ENCODE data around the gene ZNF609. TPM values are rescaled to one million over a fixed set of nuclear protein-coding genes. Genes with fewer than 3 reads are reported as not detected.

The ZNF609 gene
- polyA plus RNA-seq, 1 experiment, result 12.5 TPM

GRCh38 chr15:64571857-64572291 lies 111.5 kb downstream of the ZNF609 start:
- Histone ChIP-seq H3K27me3 (ENCODE audit: control insufficient read depth, insufficient read depth, low read length) (no peaks in the 10 kb centered on the region), H3K4me3 (ENCODE audit: low read depth, low read length) (no peak overlapping the region), H3K36me3 (ENCODE audit: control insufficient read depth, insufficient read depth, low read length) (no peaks in the 10 kb centered on the region)
- TF ChIP-seq CTCF (IDR thresholded peaks at IDR 0.05; ENCODE audit: insufficient read depth, low read depth, low read length), result no peak
- DNase-seq (ENCODE audit: low read depth), result no peak
- CTCF ChIA-PET, result no interaction called here
- POLR2A ChIA-PET, result no interaction called here

GRCh38 chr15:64572856-64573255 lies 112.5 kb downstream of the ZNF609 start:
- DNase-seq (ENCODE audit: low read depth), result no peak
- CTCF ChIA-PET, result no interaction called here
- POLR2A ChIA-PET, result no interaction called here
- TF ChIP-seq CTCF (IDR thresholded peaks at IDR 0.05; ENCODE audit: insufficient read depth, low read depth, low read length), result no peak
- Histone ChIP-seq H3K27me3 (ENCODE audit: control insufficient read depth, insufficient read depth, low read length) (no peaks in the 10 kb centered on the region), H3K4me3 (ENCODE audit: low read depth, low read length) (no peak overlapping the region), H3K36me3 (ENCODE audit: control insufficient read depth, insufficient read depth, low read length) (no peaks in the 10 kb centered on the region)

- DNase-seq (ENCODE audit: low read depth), result no peak
- Histone ChIP-seq H3K27me3 (ENCODE audit: control insufficient read depth, insufficient read depth, low read length) (no peaks in the 10 kb centered on the region), H3K4me3 (ENCODE audit: low read depth, low read length) (no peak overlapping the region), H3K36me3 (ENCODE audit: control insufficient read depth, insufficient read depth, low read length) (no peaks in the 10 kb centered on the region)
- ChIA-PET CTCF (no interaction called here), POLR2A (no interaction called here)
- TF ChIP-seq CTCF (IDR thresholded peaks at IDR 0.05; ENCODE audit: insufficient read depth, low read depth, low read length), result no peak
Observed at GRCh38 chr15:64574301-64575017, 114.1 kb downstream of the ZNF609 start.

DNA sequence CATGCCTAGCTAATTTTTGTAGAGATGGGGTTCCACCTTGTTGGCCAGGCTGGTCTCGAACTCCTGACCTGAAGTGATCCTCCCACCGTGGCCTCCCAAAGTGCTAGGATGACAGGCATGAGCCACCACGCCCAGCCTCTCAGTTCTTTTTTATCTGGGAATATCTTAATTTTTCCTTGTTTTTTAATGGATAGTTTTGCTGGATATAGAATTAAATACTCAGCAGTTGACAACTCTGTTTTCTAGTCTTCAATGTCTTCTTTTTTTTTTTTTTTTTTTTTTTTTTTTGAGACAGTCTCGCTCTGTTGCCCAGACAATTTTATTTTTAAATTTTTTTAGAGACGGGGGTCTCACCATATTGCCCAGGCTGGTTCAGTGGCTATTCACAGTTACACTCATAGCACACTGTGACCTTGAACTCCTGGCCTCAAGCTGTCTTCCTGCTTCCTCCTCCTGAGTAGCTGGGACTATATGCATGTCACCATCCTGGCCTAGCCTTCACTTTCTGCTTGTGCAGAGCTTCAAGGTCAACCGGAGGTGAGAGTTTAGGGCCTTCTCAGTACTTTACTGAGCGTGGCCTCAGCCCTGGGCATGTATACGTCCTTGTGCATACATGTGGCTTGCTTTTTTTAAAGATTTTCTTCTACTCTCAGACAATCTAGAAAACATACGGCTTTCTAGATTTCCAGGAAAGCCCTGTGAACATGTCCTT lies 120.5 kb downstream of the ZNF609 start:
- POLR2A ChIA-PET, result no interaction called here
- no peak for TF ChIP-seq CTCF (IDR thresholded peaks at IDR 0.05; ENCODE audit: insufficient read depth, low read depth, low read length)
- no peaks in the 10 kb centered on the region for H3K36me3 ChIP-seq (ENCODE audit: control insufficient read depth, insufficient read depth, low read length)
- no peaks in the 10 kb centered on the region for H3K27me3 ChIP-seq (ENCODE audit: control insufficient read depth, insufficient read depth, low read length)
- DNase-seq (ENCODE audit: low read depth), result no peak
- CTCF ChIA-PET, result interaction anchor here (0.9 kb wide), 1 partner anchor 9 kb away, joined by 3 read pairs; no protein-coding TSS in a partner anchor
- H3K4me3 ChIP-seq (ENCODE audit: low read depth, low read length), result no peak overlapping the region

- no peak for DNase-seq (ENCODE audit: low read depth)
- ChIA-PET CTCF (interaction anchor here (0.9 kb wide), 2 partner anchors 8 to 140 kb away, joined by 3 read pairs; no protein-coding TSS in a partner anchor), POLR2A (no interaction called here)
- Histone ChIP-seq H3K36me3 (ENCODE audit: control insufficient read depth, insufficient read depth, low read length) (no peaks in the 10 kb centered on the region), H3K4me3 (ENCODE audit: low read depth, low read length) (no peak overlapping the region), H3K27me3 (ENCODE audit: control insufficient read depth, insufficient read depth, low read length) (no peaks in the 10 kb centered on the region)
- no peak for TF ChIP-seq CTCF (IDR thresholded peaks at IDR 0.05; ENCODE audit: insufficient read depth, low read depth, low read length)
Observed at GRCh38 chr15:64581408-64581761, 121.0 kb downstream of the ZNF609 start.
